HCT116 (cell line): Measurements from ENCODE around the gene DGKZ. TPM values are rescaled to one million over a fixed set of nuclear protein-coding genes. Genes with fewer than 3 reads are reported as not detected.
A peak's percentile ranks its signal among the peaks of the same experiment; 100 is the strongest.

Experiments
- ATAC-seq: fragments of 200-7000 bp; cut with Tn5 transposase; 2 replicates; pipeline ENCODE4 v1.9.1; 2020; ENCODE audit warnings: mild to moderate bottlenecking, moderate library complexity
- BruUV-seq: library from RNA; stranded (reverse); fragments of 400-500 nt; replicated peaks from 2 replicates; lab custom pipeline; 2021; lab: Mats Ljungman, UMichigan
- CTCF ChIA-PET: fragments of 300-600 bp; sonication (Branson Sonifier 250); formaldehyde crosslinking; loops from one replicate; lab custom pipeline; 2021; ENCODE audit warnings: antibody characterized with exemption; lab: Charles Lee
- POLR2A ChIA-PET: fragments of 300-600, 350-600 bp; sonication (Branson Sonifier 250); formaldehyde crosslinking; loops from one replicate; lab custom pipeline; 2021; ENCODE audit warnings: antibody characterized with exemption; lab: Charles Lee
- RAD21 ChIA-PET, 2 experiments: fragments of 300-600 bp; sonication (Branson Sonifier 250); formaldehyde crosslinking; loops; one replicate each; lab custom pipeline; 2023; ENCODE audit warnings: low total read pairs in 2 of 2; ENCODE audit not compliant: uncharacterized antibody in 2 of 2, unreplicated experiment in 2 of 2, low non-redundant PET in 1 of 2; lab: Charles Lee
- DNase-seq: peaks from one replicate; pipeline ENCODE4 v3.0.0-alpha.2; 2010; ENCODE audit warnings: low read depth, low spot score
- H2AFZ ChIP-seq: fragments of 200-600 bp; shearing (Covaris generic), sonication (generic); 2 replicates; pipeline ENCODE4 v1.6.1; 2017; ENCODE audit warnings: low read depth, mixed run types, mixed read lengths, antibody characterized with exemption, low read length; ENCODE audit not compliant: poor library complexity, severe bottlenecking
- H3K27ac ChIP-seq: 2 replicates; pipeline ENCODE4 v1.5.1; 2012; ENCODE audit warnings: low read depth, low read length
- H3K27me3 ChIP-seq: fragments of 200-600 bp; sonication (generic); 2 replicates; pipeline ENCODE4 v1.6.1; 2016; ENCODE audit warnings: mixed run types, low read length, mixed read lengths; ENCODE audit not compliant: insufficient read depth
- H3K36me3 ChIP-seq, 2 experiments: fragments of 200-500 bp in 1 of 2; fragments of 200-600 bp in 1 of 2; sonication (Bioruptor generic) in 1 of 2; sonication (generic) in 1 of 2; 2 replicates each; pipeline versions ENCODE4 v1.5.1 to v1.6.1; 2014 to 2016; ENCODE audit warnings: low read length in 2 of 2, inconsistent platforms in 1 of 2, mixed read lengths in 1 of 2, mixed run types in 1 of 2; ENCODE audit not compliant: insufficient read depth in 2 of 2, control insufficient read depth in 1 of 2
- H3K4me1 ChIP-seq, 2 experiments: fragments of 200-600 bp in 1 of 2; sonication (generic) in 1 of 2; 2 replicates each; pipeline versions ENCODE4 v1.5.1 to v1.6.1; 2012 to 2017; ENCODE audit warnings: low read length in 2 of 2, inconsistent platforms in 1 of 2, mild to moderate bottlenecking in 1 of 2, mixed read lengths in 1 of 2, mixed run types in 1 of 2, moderate library complexity in 1 of 2; ENCODE audit not compliant: insufficient read depth in 2 of 2, control insufficient read depth in 1 of 2
- H3K4me2 ChIP-seq: fragments of 200-600 bp; sonication (generic); 2 replicates; pipeline ENCODE4 v1.6.1; 2017; ENCODE audit warnings: mixed run types, low read length, mixed read lengths
- H3K4me3 ChIP-seq, 2 experiments: fragments of 200-600 bp in 1 of 2; sonication (generic) in 1 of 2; replicated peaks in 1 of 2; 2 replicates each; pipeline ENCODE4 v1.5.1; 2011 to 2016; ENCODE audit warnings: low read length in 2 of 2, control low read depth in 1 of 2, low read depth in 1 of 2, mild to moderate bottlenecking in 1 of 2, mixed read lengths in 1 of 2, mixed run types in 1 of 2
- H3K79me2 ChIP-seq: fragments of 200-600 bp; sonication (generic); 2 replicates; pipeline ENCODE4 v1.6.1; 2017; ENCODE audit warnings: mild to moderate bottlenecking, mixed run types, low read length, moderate library complexity, mixed read lengths; ENCODE audit not compliant: insufficient read depth
- H3K9ac ChIP-seq: fragments of 200-600 bp; sonication (generic); 2 replicates; pipeline ENCODE4 v1.6.1; 2016; ENCODE audit warnings: low read length, mixed read lengths
- H3K9me2 ChIP-seq: fragments of 200-600 bp; sonication (generic), shearing (Covaris generic); 2 replicates; pipeline ENCODE4 v1.6.1; 2017; ENCODE audit warnings: mixed run types, mild to moderate bottlenecking, moderate library complexity; ENCODE audit not compliant: insufficient read depth
- H3K9me3 ChIP-seq, 2 experiments: fragments of 200-500 bp in 1 of 2; fragments of 200-600 bp in 1 of 2; sonication (Bioruptor generic) in 1 of 2; sonication (generic) in 1 of 2; 2 replicates each; pipeline ENCODE4 v1.6.1; 2014 to 2017; ENCODE audit warnings: low read length in 2 of 2, mixed read lengths in 2 of 2, inconsistent platforms in 1 of 2, low read depth in 1 of 2, mild to moderate bottlenecking in 1 of 2, mixed run types in 1 of 2, moderate library complexity in 1 of 2; ENCODE audit not compliant: control insufficient read depth in 1 of 2, insufficient read depth in 1 of 2
- H4K20me1 ChIP-seq: fragments of 200-600 bp; sonication (generic), shearing (Covaris generic); 2 replicates; pipeline ENCODE4 v1.6.1; 2017; ENCODE audit warnings: mixed run types, mild to moderate bottlenecking, moderate library complexity; ENCODE audit not compliant: insufficient read depth
- CBX3 ChIP-seq: IDR thresholded peaks from 2 replicates; pipeline ENCODE4 v1.6.1; 2012; ENCODE audit warnings: low read depth
- CEBPB ChIP-seq: IDR thresholded peaks from 2 replicates; pipeline ENCODE4 v1.6.1; 2012; ENCODE audit warnings: low read depth
- EGR1 ChIP-seq: IDR thresholded peaks from 2 replicates; pipeline ENCODE4 v1.6.1; 2012; ENCODE audit warnings: low read depth
- EZH2 ChIP-seq: fragments of 200-600 bp; sonication (generic); IDR thresholded peaks from 2 replicates; pipeline ENCODE4 v1.6.1; 2017; ENCODE audit warnings: antibody characterized with exemption, mixed run types
- POLR2AphosphoS5 ChIP-seq: IDR thresholded peaks from 2 replicates; pipeline ENCODE4 v1.6.1; 2011; ENCODE audit warnings: mild to moderate bottlenecking, low read depth, low read length, moderate library complexity
- RAD21 ChIP-seq: IDR thresholded peaks from 2 replicates; pipeline ENCODE4 v1.6.1; 2012; ENCODE audit warnings: low read depth, mild to moderate bottlenecking
- SRF ChIP-seq: IDR thresholded peaks from 2 replicates; pipeline ENCODE4 v1.6.1; 2012; ENCODE audit warnings: low read depth
- TCF7L2 ChIP-seq: IDR thresholded peaks from 2 replicates; pipeline ENCODE4 v1.7.0; 2011; ENCODE audit warnings: borderline replicate concordance, inconsistent platforms; ENCODE audit not compliant: insufficient read depth, insufficient read length; ENCODE audit errors: extremely low read depth
- YY1 ChIP-seq: IDR thresholded peaks from 2 replicates; pipeline ENCODE4 v1.6.1; 2011; ENCODE audit warnings: low read length, low read depth, moderate library complexity, mild to moderate bottlenecking; ENCODE audit not compliant: insufficient replicate concordance; ENCODE audit errors: extremely low read depth
- ZFX ChIP-seq: fragments of 450-650 bp; IDR thresholded peaks from 2 replicates; pipeline ENCODE4 v1.6.1; 2017
- intact Hi-C: fragments of 100-400 bp; cut with micrococcal nuclease; formaldehyde crosslinking; loops from 2 replicates; pipeline ENCODE4 v1.10.0; 2022
- total RNA-seq: library from RNA; stranded (reverse); gene quantifications from one replicate; pipeline ENCODE4 v1.2.1, GENCODE V29; 2021; ENCODE audit not compliant: unreplicated experiment
- TF ChIP-seq, protein P1 (sequence below), 3 experiments: fragments of 200-600 bp in 1 of 3; sonication (generic) in 1 of 3; IDR thresholded peaks in 2 of 3; conservative IDR thresholded peaks in 1 of 3; 2 replicates each; pipeline ENCODE4 v1.5.1; 2012 to 2017; ENCODE audit warnings: low read depth in 2 of 3, low read length in 2 of 3, antibody characterized with exemption in 1 of 3, borderline replicate concordance in 1 of 3, control low read depth in 1 of 3, mild to moderate bottlenecking in 1 of 3, mixed read lengths in 1 of 3, mixed run types in 1 of 3, moderate library complexity in 1 of 3; ENCODE audit not compliant: insufficient read depth in 1 of 3
- TF ChIP-seq, protein P2 (sequence below): IDR thresholded peaks from 2 replicates; pipeline ENCODE4 v1.6.1; 2012

DGKZ gene
- total RNA-seq, 1 experiment from 2014 or later: 70.2 TPM

DNA sequence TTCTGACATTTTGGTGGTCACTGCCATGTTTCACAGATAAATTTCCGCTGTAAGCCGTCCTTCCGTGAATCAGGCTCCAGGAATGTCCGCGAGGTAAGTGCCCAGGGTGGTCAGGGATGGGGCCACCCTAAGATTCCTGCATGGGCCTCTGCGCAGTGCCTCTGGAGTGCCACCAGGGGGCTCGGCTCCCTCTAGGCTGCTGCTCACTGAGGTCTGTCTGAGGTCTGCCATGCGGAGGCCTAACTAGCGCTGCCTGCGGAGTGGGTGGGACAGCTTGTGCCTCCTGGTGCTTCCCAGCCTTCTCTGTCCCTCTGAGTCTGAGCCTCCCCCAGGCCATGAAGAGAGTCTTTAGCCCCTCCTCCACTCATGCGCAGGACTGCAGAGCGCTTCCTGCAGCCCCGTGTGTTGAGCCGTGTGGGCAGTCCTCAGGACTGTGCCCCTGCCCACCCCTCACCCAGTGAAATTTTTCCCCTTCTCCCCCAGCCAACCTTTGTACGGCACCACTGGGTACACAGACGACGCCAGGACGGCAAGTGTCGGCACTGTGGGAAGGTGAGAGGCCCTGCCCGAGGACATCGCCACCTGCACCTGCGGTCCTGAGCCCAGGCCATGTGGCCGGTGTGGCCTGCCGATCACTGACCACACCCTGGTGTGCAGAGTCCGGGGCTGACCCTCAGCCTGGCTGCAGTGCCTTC, 22.3 kb downstream of the DGKZ start:
- no peaks in the 10 kb centered on the region for H3K27me3 ChIP-seq
- ChIA-PET POLR2A (no interaction called here), RAD21 (no interaction called here), CTCF (interaction anchor here (1.6 kb wide), 1 partner anchor 17 kb away, joined by 6 read pairs; no protein-coding TSS in a partner anchor)
- peak; percentile 90 for ATAC-seq
- H3K9ac ChIP-seq: peak overlapping the region; percentile 45
- peak overlapping the region; percentile 37; the same call in 1 of the 2 replicates for H3K27ac ChIP-seq
- no peak overlapping the region for H3K4me3 ChIP-seq
- TF ChIP-seq EGR1 (no peak), RAD21 (peak; percentile 61)
- TF ChIP-seq, protein P1, sequence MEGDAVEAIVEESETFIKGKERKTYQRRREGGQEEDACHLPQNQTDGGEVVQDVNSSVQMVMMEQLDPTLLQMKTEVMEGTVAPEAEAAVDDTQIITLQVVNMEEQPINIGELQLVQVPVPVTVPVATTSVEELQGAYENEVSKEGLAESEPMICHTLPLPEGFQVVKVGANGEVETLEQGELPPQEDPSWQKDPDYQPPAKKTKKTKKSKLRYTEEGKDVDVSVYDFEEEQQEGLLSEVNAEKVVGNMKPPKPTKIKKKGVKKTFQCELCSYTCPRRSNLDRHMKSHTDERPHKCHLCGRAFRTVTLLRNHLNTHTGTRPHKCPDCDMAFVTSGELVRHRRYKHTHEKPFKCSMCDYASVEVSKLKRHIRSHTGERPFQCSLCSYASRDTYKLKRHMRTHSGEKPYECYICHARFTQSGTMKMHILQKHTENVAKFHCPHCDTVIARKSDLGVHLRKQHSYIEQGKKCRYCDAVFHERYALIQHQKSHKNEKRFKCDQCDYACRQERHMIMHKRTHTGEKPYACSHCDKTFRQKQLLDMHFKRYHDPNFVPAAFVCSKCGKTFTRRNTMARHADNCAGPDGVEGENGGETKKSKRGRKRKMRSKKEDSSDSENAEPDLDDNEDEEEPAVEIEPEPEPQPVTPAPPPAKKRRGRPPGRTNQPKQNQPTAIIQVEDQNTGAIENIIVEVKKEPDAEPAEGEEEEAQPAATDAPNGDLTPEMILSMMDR (IDR thresholded peaks at IDR 0.05 in 2 of 3, conservative IDR thresholded peaks at IDR 0.05 in 1 of 3; ENCODE audit: borderline replicate concordance in 1 of 3, insufficient read depth in 1 of 3, low read depth in 2 of 3, low read length in 2 of 3): peak; percentile 64 to 97 (median 91)
- H3K36me3 ChIP-seq: peaks cover 5 to 12% of the 10 kb centered on the region in 2 experiments; a peak in 3 of 4 replicates
- no peaks in the 10 kb centered on the region for H3K9me2 ChIP-seq
- H3K4me2 ChIP-seq: peak overlapping the region; percentile 15
- H4K20me1 ChIP-seq: no peaks in the 10 kb centered on the region
- H3K9me3 ChIP-seq: no peaks in the 10 kb centered on the region
- BruUV-seq: no TSS peak
- intact Hi-C loops: loop anchor here (5.0 kb wide), 1 partner anchor 122 kb away; no protein-coding TSS in a partner anchor
- H2AFZ ChIP-seq: no peak overlapping the region
- DNase-seq: peak; percentile 48
- peaks cover 4% of the 10 kb centered on the region; the same call in 1 of the 2 replicates for H3K79me2 ChIP-seq
- peaks cover 0 to 22% of the 10 kb centered on the region in 2 experiments; a peak in 2 of 4 replicates for H3K4me1 ChIP-seq

DNA sequence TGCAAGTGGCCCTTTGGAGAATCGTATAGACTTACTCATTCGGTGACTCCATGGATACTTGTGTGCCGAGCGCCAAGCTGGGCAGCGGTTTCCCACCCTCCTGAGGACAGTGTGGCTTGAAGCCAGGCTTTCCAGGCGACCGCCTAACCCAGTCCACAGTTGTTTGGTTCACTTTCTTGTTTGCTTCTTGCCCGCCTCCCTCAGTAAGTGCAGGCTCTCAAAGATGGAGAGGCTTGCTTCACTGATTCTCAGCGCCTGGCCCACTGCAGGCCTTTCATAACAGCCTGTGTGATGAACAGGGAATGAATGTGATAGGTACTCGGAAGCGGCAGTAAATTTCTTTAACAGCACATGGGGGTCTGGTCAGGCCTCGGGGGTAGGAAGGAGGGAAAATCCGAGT, 23.0 kb downstream of the DGKZ start:
- ChIA-PET POLR2A (no interaction called here), CTCF (no interaction called here), RAD21 (no interaction called here)
- Histone ChIP-seq H4K20me1 (no peaks in the 10 kb centered on the region), H3K27ac (peak overlapping the region; percentile 37; the same call in 1 of the 2 replicates), H3K79me2 (no peaks in the 10 kb centered on the region; the same call in 1 of the 2 replicates), H3K9me2 (no peaks in the 10 kb centered on the region), H3K9me3 (no peaks in the 10 kb centered on the region), H3K4me1 (peaks cover 0 to 22% of the 10 kb centered on the region in 2 experiments; a peak in 2 of 4 replicates), H3K36me3 (peaks cover 5 to 12% of the 10 kb centered on the region in 2 experiments; a peak in 3 of 4 replicates), H3K4me3 (no peak overlapping the region), H3K9ac (no peak overlapping the region), H2AFZ (no peak overlapping the region), H3K4me2 (no peak overlapping the region), H3K27me3 (no peaks in the 10 kb centered on the region)
- ATAC-seq: no peak
- BruUV-seq: no TSS peak
- TF ChIP-seq ZFX: no peak
- TF ChIP-seq POLR2AphosphoS5: no peak
- no peak for TF ChIP-seq SRF
- TF ChIP-seq CBX3: no peak
- no peak for TF ChIP-seq TCF7L2
- TF ChIP-seq YY1: no peak
- no peak for TF ChIP-seq CEBPB
- TF ChIP-seq RAD21: no peak
- no peak for TF ChIP-seq EZH2
- TF ChIP-seq, protein P1 (IDR thresholded peaks at IDR 0.05 in 2 of 3, conservative IDR thresholded peaks at IDR 0.05 in 1 of 3; ENCODE audit: borderline replicate concordance in 1 of 3, insufficient read depth in 1 of 3, low read depth in 2 of 3, low read length in 2 of 3): no peak
- TF ChIP-seq, protein P2, sequence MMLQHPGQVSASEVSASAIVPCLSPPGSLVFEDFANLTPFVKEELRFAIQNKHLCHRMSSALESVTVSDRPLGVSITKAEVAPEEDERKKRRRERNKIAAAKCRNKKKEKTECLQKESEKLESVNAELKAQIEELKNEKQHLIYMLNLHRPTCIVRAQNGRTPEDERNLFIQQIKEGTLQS: no peak
- intact Hi-C loops: no loop called here
- DNase-seq: no peak
